ENCODE data around the gene COLEC12.

Gene COLEC12

GRCh38 chr18:408367-408766 lies 92.1 kb downstream of the COLEC12 start (continued):
- TF ChIP-seq ZNF629 (tag by site-specific recombination; IDR thresholded peaks at IDR 0.05) (no peak), ZNF214 (tag by site-specific recombination; IDR thresholded peaks at IDR 0.05; ENCODE audit: borderline replicate concordance) (no peak), ZNF514 (tag by site-specific recombination; IDR thresholded peaks at IDR 0.05) (no peak), ZNF561 (tag by site-specific recombination; IDR thresholded peaks at IDR 0.05; ENCODE audit: borderline replicate concordance) (no peak), PRDM1 (tag by site-specific recombination; IDR thresholded peaks at IDR 0.05) (no peak), ZNF23 (tag by site-specific recombination; IDR thresholded peaks at IDR 0.05; ENCODE audit: borderline replicate concordance) (no peak)
- TF ChIP-seq, protein P1, sequence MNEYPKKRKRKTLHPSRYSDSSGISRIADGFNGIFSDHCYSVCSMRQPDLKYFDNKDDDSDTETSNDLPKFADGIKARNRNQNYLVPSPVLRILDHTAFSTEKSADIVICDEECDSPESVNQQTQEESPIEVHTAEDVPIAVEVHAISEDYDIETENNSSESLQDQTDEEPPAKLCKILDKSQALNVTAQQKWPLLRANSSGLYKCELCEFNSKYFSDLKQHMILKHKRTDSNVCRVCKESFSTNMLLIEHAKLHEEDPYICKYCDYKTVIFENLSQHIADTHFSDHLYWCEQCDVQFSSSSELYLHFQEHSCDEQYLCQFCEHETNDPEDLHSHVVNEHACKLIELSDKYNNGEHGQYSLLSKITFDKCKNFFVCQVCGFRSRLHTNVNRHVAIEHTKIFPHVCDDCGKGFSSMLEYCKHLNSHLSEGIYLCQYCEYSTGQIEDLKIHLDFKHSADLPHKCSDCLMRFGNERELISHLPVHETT (tag by site-specific recombination; IDR thresholded peaks at IDR 0.05), result no peak
- TF ChIP-seq, protein P2, sequence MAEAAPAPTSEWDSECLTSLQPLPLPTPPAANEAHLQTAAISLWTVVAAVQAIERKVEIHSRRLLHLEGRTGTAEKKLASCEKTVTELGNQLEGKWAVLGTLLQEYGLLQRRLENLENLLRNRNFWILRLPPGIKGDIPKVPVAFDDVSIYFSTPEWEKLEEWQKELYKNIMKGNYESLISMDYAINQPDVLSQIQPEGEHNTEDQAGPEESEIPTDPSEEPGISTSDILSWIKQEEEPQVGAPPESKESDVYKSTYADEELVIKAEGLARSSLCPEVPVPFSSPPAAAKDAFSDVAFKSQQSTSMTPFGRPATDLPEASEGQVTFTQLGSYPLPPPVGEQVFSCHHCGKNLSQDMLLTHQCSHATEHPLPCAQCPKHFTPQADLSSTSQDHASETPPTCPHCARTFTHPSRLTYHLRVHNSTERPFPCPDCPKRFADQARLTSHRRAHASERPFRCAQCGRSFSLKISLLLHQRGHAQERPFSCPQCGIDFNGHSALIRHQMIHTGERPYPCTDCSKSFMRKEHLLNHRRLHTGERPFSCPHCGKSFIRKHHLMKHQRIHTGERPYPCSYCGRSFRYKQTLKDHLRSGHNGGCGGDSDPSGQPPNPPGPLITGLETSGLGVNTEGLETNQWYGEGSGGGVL (tag by site-specific recombination; IDR thresholded peaks at IDR 0.05), result no peak

DNA sequence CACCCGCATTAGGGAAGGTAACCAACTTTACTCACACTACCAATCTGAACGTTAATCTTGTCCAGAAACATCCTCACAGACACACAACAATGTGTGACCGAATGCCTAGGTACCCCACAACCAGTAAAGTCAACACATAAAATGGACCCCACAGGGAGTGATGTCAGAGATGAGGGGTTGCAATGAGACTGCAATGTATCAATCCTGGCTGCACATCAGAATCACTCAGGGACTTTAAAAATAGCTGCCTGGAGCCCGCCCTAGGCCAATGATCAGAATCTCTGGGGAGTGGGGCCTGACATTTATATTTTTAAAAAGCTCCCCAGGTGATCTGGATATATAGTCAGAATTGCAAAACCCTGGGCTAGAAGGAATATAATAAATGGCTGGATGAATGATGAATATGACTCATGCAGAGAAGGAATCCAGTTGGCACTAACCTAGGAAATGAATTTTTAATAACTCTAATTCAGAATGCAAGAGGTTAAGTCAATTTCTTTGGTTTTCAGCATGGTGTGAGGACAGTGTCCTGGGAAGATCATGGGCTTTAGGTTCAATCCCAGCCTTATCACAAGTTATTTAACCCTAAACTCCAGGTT lies 92.8 kb downstream of the COLEC12 start:
- H3K27ac ChIP-seq (ENCODE audit: extremely low read depth, low read depth, low read length), result no peak overlapping the region
- ChIA-PET CTCF (interaction anchor here (0.6 kb wide), 1 partner anchor 313 kb away, joined by 3 read pairs; no protein-coding TSS in a partner anchor), POLR2A (no interaction called here)
- no peaks in the 10 kb centered on the region; the same call in 1 of the 2 replicates for H3K9me3 ChIP-seq (ENCODE audit: control insufficient read depth, insufficient read depth, low read depth, low read length)
- H3K4me3 ChIP-seq (ENCODE audit: low read depth, low read length), result no peak overlapping the region
- TF ChIP-seq KLF16 (tag by site-specific recombination; IDR thresholded peaks at IDR 0.05) (no peak), GLIS1 (tag by site-specific recombination; IDR thresholded peaks at IDR 0.05) (0 out of 2 replicates have a peak, but pooled peaks have one; percentile 30), ZBTB49 (tag by site-specific recombination; IDR thresholded peaks at IDR 0.05; ENCODE audit: low read depth) (no peak)
- no peaks in the 10 kb centered on the region for H3K36me3 ChIP-seq (ENCODE audit: control insufficient read depth in 2 of 2, insufficient read depth in 1 of 2, low read length in 2 of 2)
- H3K4me1 ChIP-seq (ENCODE audit: control insufficient read depth, insufficient read depth, low read length), result no peaks in the 10 kb centered on the region

DNA sequence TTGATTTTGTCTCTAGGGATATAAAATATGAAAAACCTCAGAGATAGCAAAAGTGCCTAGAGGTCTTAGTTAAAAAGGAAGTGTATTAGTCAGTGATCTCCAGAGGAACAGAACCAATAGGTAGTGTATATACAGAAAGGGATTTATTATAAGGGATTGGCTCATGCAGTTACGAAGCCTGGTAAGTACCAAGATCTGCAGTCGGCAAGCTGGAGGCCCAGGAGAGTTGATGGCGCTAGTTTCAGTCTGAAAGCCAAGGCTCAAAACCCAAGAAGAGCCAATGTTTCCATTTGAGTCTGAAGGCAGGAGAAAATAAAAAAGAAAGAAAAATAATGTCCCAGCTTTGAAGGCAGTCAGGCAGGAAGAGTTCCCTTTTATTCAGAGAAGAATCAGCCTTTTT lies 93.3 kb downstream of the COLEC12 start:
- ChIA-PET POLR2A (no interaction called here), CTCF (interaction anchor here (0.5 kb wide), 1 partner anchor 191 kb away, joined by 3 read pairs; no protein-coding TSS in a partner anchor)
- TF ChIP-seq, protein P3, sequence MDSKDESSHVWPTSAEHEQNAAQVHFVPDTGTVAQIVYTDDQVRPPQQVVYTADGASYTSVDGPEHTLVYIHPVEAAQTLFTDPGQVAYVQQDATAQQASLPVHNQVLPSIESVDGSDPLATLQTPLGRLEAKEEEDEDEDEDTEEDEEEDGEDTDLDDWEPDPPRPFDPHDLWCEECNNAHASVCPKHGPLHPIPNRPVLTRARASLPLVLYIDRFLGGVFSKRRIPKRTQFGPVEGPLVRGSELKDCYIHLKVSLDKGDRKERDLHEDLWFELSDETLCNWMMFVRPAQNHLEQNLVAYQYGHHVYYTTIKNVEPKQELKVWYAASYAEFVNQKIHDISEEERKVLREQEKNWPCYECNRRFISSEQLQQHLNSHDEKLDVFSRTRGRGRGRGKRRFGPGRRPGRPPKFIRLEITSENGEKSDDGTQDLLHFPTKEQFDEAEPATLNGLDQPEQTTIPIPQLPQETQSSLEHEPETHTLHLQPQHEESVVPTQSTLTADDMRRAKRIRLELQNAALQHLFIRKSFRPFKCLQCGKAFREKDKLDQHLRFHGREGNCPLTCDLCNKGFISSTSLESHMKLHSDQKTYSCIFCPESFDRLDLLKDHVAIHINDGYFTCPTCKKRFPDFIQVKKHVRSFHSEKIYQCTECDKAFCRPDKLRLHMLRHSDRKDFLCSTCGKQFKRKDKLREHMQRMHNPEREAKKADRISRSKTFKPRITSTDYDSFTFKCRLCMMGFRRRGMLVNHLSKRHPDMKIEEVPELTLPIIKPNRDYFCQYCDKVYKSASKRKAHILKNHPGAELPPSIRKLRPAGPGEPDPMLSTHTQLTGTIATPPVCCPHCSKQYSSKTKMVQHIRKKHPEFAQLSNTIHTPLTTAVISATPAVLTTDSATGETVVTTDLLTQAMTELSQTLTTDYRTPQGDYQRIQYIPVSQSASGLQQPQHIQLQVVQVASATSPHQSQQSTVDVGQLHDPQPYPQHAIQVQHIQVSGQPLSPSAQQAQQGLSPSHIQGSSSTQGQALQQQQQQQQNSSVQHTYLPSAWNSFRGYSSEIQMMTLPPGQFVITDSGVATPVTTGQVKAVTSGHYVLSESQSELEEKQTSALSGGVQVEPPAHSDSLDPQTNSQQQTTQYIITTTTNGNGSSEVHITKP (tag by site-specific recombination; IDR thresholded peaks at IDR 0.05), result no peak
- TF ChIP-seq KLF17 (tag by site-specific recombination; IDR thresholded peaks at IDR 0.05) (no peak), ZNF138 (tag by site-specific recombination; IDR thresholded peaks at IDR 0.05; ENCODE audit: borderline replicate concordance) (no peak)
- TF ChIP-seq, protein P4, sequence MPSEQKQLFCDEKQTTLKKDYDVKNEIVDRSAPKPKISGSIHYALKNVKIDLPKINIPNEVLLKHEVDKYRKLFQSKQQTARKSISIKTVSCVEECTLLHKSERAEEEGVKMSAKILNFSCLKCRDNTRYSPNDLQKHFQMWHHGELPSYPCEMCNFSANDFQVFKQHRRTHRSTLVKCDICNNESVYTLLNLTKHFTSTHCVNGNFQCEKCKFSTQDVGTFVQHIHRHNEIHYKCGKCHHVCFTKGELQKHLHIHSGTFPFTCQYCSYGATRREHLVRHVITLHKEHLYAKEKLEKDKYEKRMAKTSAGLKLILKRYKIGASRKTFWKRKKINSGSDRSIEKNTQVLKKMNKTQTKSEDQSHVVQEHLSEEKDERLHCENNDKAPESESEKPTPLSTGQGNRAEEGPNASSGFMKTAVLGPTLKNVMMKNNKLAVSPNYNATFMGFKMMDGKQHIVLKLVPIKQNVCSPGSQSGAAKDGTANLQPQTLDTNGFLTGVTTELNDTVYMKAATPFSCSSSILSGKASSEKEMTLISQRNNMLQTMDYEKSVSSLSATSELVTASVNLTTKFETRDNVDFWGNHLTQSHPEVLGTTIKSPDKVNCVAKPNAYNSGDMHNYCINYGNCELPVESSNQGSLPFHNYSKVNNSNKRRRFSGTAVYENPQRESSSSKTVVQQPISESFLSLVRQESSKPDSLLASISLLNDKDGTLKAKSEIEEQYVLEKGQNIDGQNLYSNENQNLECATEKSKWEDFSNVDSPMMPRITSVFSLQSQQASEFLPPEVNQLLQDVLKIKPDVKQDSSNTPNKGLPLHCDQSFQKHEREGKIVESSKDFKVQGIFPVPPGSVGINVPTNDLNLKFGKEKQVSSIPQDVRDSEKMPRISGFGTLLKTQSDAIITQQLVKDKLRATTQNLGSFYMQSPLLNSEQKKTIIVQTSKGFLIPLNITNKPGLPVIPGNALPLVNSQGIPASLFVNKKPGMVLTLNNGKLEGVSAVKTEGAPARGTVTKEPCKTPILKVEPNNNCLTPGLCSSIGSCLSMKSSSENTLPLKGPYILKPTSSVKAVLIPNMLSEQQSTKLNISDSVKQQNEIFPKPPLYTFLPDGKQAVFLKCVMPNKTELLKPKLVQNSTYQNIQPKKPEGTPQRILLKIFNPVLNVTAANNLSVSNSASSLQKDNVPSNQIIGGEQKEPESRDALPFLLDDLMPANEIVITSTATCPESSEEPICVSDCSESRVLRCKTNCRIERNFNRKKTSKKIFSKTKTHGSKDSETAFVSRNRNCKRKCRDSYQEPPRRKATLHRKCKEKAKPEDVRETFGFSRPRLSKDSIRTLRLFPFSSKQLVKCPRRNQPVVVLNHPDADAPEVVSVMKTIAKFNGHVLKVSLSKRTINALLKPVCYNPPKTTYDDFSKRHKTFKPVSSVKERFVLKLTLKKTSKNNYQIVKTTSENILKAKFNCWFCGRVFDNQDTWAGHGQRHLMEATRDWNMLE (tag by site-specific recombination; conservative IDR thresholded peaks at IDR 0.05; ENCODE audit: low read depth), result no peak
- Histone ChIP-seq H3K36me3 (ENCODE audit: control insufficient read depth in 2 of 2, insufficient read depth in 1 of 2, low read length in 2 of 2) (no peaks in the 10 kb centered on the region), H3K27ac (ENCODE audit: extremely low read depth, low read depth, low read length) (no peak overlapping the region), H3K4me3 (ENCODE audit: low read depth, low read length) (no peak overlapping the region), H3K9me3 (ENCODE audit: control insufficient read depth, insufficient read depth, low read depth, low read length) (no peaks in the 10 kb centered on the region; the same call in 1 of the 2 replicates), H3K4me1 (ENCODE audit: control insufficient read depth, insufficient read depth, low read length) (no peaks in the 10 kb centered on the region)

Measured in HEK293 (cell line).